Adrenal gland (tissue), 12 donors: ENCODE results near the gene BUD31. TPM values are rescaled to one million over a fixed set of nuclear protein-coding genes. Genes with fewer than 3 reads are reported as not detected.
A peak's percentile ranks its signal among the peaks of the same experiment; 100 is the strongest.

ENCODE experiments used
- DNase-seq, 7 donors: peaks; one replicate each; pipeline ENCODE4 v3.0.0-alpha.2; 2019 to 2020
- H3K27ac ChIP-seq, 5 donors: fragments of 200-600 bp; sonication (generic) in 4 of 5; 1 replicate in 3 of 5; 2 replicates in 2 of 5; pipeline versions ENCODE4 v1.5.1 to v1.8.0; 2016 to 2020; ENCODE audit warnings: mild to moderate bottlenecking in 1 of 5
- H3K27me3 ChIP-seq: fragments of 200-600 bp; 2 replicates; pipeline ENCODE4 v1.8.0; 2021
- H3K36me3 ChIP-seq, 2 donors: fragments of 200-600 bp; replicated peaks in 1 of 2; 1 replicate in 1 of 2; 2 replicates in 1 of 2; pipeline versions ENCODE4 v1.5.1 to v1.8.0; 2018 to 2022
- H3K4me1 ChIP-seq, 2 donors: fragments of 200-600 bp; replicated peaks in 1 of 2; 1 replicate in 1 of 2; 2 replicates in 1 of 2; pipeline versions ENCODE4 v1.5.1 to v1.8.0; 2018 to 2021
- H3K4me3 ChIP-seq, 4 donors: fragments of 200-600 bp; sonication (generic) in 3 of 4; one replicate each; pipeline ENCODE4 v1.5.1; 2016 to 2018
- H3K9me3 ChIP-seq, 3 donors: fragments of 200-600 bp; sonication (generic) in 1 of 3; replicated peaks in 1 of 3; 1 replicate in 2 of 3; 2 replicates in 1 of 3; pipeline versions ENCODE4 v1.5.1 to v1.8.0; 2016 to 2021
- CTCF ChIP-seq, 6 experiments: fragments of 450-650 bp in 4 of 6; fragments of 200-600 bp in 2 of 6; sonication (generic) in 1 of 6; IDR thresholded peaks; 1 replicate in 5 of 6; 2 replicates in 1 of 6; pipeline versions ENCODE4 v1.5.1 to v1.8.0; 2016 to 2021; ENCODE audit warnings: antibody characterized with exemption in 6 of 6, mild to moderate bottlenecking in 2 of 6, moderate library complexity in 1 of 6
- POLR2A ChIP-seq, 2 donors: fragments of 450-650 bp; IDR thresholded peaks; one replicate each; pipeline ENCODE4 v1.6.1; 2017; ENCODE audit warnings: antibody characterized with exemption in 2 of 2, mild to moderate bottlenecking in 2 of 2, moderate library complexity in 1 of 2
- WGBS, 4 donors: extraction: QIAGEN DNeasy Blood & Tissue Kit in 2 of 4; methylation state at CpG; one replicate each; pipeline versions ENCODE4 v1.1.5 to v1.1.7; 2013 to 2017; 5-methylcytosine and 5-hydroxymethylcytosine counted together
- intact Hi-C, 2 donors: fragments of 100-400 bp; cut with DNase I; formaldehyde crosslinking; loops; one replicate each; pipeline versions ENCODE4 v1.14.1 to v1.15.0; 2022 to 2023
- polyA plus RNA-seq, 3 donors: library from polyadenylated mRNA; stranded (reverse); fragments of 200-250 nt in 2 of 3; fragments of 350-450 nt in 1 of 3; fragmentation: Illumina TruSeq in 1 of 3; extraction: RNeasy Lipid Tissue Mini Kit (QIAGEN cat#74804) in 1 of 3; gene quantifications; one replicate each; pipeline ENCODE4 v1.2.3, GENCODE V29; 2013 to 2014
- total RNA-seq, 9 donors: library from RNA; depleted of rRNA in 4 of 9; stranded (reverse); fragments of >200 nt in 4 of 9; fragments of 120-200 nt in 1 of 9; fragmentation: NEBNext Ultra II Directional in 1 of 9; extraction: Animal tissue kit (Norgen Biotek cat#: 25700) in 1 of 9; gene quantifications; one replicate each; pipeline versions ENCODE4 v1.1.0 to v1.2.4, GENCODE V29; 2013 to 2023
- donor health status: healthy with polysubstance abuse.
- donor health status: Bipolar disorder and iron deficiency.
- donor health status: DM: yes; HTN: yes; CAD: no.
- donor health status: DM: no; HTN: no; CAD: no.
- donor health status: DM: no; HTN: no; CAD: no.
- donor health status: DM: yes; HTN: yes; CAD: no.

BUD31 gene
- total and polyA plus RNA-seq, 12 donors: 59.0 to 287 (median 86.7) TPM

DNA sequence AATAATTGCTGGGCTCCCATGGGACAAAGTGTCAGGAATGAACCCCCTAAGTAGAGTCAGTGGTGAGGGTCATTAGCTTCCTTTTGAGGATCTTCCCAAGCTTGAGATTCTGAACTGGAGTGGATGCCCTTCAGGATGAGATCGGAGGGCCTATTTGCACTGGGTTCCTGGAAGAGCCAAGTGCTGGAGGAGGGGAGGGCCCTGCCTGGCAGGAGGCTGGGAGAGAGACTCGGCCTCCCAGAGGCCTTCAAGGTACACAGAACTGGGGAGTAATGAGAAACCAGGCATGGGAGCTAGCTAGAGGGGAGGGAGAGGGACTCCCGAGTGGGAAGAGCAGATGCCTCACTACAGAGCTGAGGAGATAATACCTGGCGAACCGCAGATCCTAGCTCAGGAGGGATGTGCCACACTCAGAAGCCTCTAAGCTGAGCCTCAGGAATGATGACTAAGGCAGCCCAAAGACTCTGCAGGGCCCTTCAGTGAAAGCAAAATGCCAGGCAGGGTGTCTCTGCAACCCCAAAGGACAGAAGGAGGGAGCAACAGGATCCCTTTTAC is 9.8 kb upstream of the BUD31 start:
- intact Hi-C loops: no loop called here

GRCh38 chr7:99399597-99399996 is 9.2 kb upstream of the BUD31 start:
- peaks cover 0 to 5% of the 10 kb centered on the region in 2 donors for H3K4me1 ChIP-seq
- peak overlapping the region in 1 of 5 donors; percentile 42 for H3K27ac ChIP-seq
- peaks cover 0 to 93% of the 10 kb centered on the region in 2 donors for H3K36me3 ChIP-seq
- no peaks in the 10 kb centered on the region for H3K9me3 ChIP-seq
- TF ChIP-seq POLR2A (IDR thresholded peaks at IDR 0.05) (no peak), CTCF (IDR thresholded peaks at IDR 0.05) (no peak)
- H3K27me3 ChIP-seq: no peaks in the 10 kb centered on the region
- 64 to 76% (median 68%) methylated on average over 4 to 6 of the region's 6 CpGs for WGBS, 4 donors
- intact Hi-C loops: no loop called here
- no peak for DNase-seq
- no peak overlapping the region for H3K4me3 ChIP-seq

More for the DNA sequence above, 9.8 kb upstream of the BUD31 start:
- Histone ChIP-seq H3K4me3 (no peak overlapping the region), H3K4me1 (no peaks in the 10 kb centered on the region), H3K36me3 (peaks cover 0 to 92% of the 10 kb centered on the region in 2 donors), H3K27me3 (no peaks in the 10 kb centered on the region), H3K27ac (peak overlapping the region in 1 of 5 donors; percentile 42), H3K9me3 (no peaks in the 10 kb centered on the region)
- 73 to 79% (median 74%) methylated on average over 4 to 5 of the region's 5 CpGs for WGBS, 4 donors
- no peak for DNase-seq
- TF ChIP-seq POLR2A (IDR thresholded peaks at IDR 0.05) (no peak), CTCF (IDR thresholded peaks at IDR 0.05) (no peak)

GRCh38 chr7:99402854-99403253 is 5.9 kb upstream of the BUD31 start:
- no peak for DNase-seq
- H3K4me3 ChIP-seq: no peak overlapping the region
- H3K36me3 ChIP-seq: peaks cover 0 to 66% of the 10 kb centered on the region in 2 donors
- H3K27ac ChIP-seq: no peak overlapping the region
- peaks cover 10 to 31% of the 10 kb centered on the region in 2 donors for H3K4me1 ChIP-seq
- intact Hi-C loops: no loop called here
- no peaks in the 10 kb centered on the region for H3K27me3 ChIP-seq
- no peaks in the 10 kb centered on the region for H3K9me3 ChIP-seq
- TF ChIP-seq CTCF (IDR thresholded peaks at IDR 0.05) (no peak), POLR2A (IDR thresholded peaks at IDR 0.05) (no peak)
- 88 to 99% (median 96%) methylated on average over 3 of the region's 3 CpGs for WGBS, 4 donors

DNA sequence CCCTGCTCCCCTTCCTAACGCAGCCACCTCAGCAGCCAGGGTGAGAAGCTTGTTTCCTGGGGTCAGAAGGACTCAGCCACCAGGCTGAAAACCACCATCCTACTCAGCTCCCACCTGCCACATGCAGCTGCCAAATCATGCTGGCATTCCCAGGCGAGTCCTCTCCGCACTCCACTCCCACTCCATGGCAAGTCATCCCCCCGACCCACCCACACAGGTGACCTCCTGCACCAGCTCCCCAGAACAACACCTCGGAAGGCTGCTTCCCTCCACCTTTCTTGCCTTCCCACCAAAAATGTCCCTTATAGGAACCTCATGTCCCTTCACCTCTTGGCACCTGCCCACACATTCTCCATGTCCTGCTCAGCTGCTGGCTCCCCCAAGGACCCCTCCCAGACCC is 5.0 kb upstream of the BUD31 start:
- no peak for DNase-seq
- no peak overlapping the region for H3K4me3 ChIP-seq
- no peak overlapping the region for H3K27ac ChIP-seq
- H3K4me1 ChIP-seq: peaks cover 10 to 31% of the 10 kb centered on the region in 2 donors
- TF ChIP-seq POLR2A (IDR thresholded peaks at IDR 0.05): no peak
- no peak for TF ChIP-seq CTCF (IDR thresholded peaks at IDR 0.05)
- H3K9me3 ChIP-seq: no peaks in the 10 kb centered on the region
- peaks cover 0 to 57% of the 10 kb centered on the region in 2 donors for H3K36me3 ChIP-seq
- 89 to 97% (median 90%) methylated on average over 4 to 5 of the region's 5 CpGs for WGBS, 4 donors
- intact Hi-C loops: no loop called here
- H3K27me3 ChIP-seq: no peaks in the 10 kb centered on the region
